GM18505 (cell line): ENCODE measurements around the gene PPFIA4.

Experiments
- ATAC-seq: cut with Tn5 transposase; IDR thresholded peaks from one replicate; pipeline ENCODE4 v1.9.1; 2021; ENCODE audit not compliant: unreplicated experiment
- POLR2A ChIP-seq: IDR thresholded peaks from 4 replicates; pipeline ENCODE4 v1.6.1; 2011; ENCODE audit warnings: borderline replicate concordance; ENCODE audit not compliant: insufficient read depth, insufficient read length; ENCODE audit errors: extremely low read depth

PPFIA4 gene

DNA sequence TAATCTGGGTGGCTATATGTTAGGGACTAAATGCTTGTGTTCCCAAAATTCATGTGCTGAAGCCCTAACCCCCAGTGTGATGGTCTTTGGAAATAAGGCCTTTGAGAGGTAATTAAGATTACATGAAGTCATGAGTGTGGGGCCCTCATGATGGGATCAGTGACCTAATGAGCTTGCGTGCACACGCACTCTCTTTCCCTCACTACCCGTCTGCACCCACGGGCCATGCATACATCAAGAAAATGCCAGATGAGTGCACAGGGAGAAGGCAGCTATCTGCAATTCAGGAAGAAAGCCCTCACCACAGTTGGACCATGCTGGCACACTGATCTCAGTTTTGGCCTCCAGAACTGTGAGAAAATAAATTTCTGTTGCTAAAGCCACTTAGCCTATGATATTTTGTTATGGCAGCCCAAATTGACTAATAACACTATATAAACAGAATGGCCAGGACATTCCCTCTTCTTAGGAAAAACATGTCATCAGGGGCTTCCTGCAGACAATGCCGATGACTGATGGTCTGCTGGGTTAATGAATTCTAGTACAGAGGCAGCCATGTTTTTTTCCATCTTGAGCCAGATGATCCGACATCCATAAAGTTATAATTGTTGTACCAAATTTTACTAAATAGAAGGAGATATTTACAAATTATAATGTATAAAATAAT is 77.7 kb downstream of the PPFIA4 start:
- TF ChIP-seq POLR2A: no peak
- ATAC-seq: no peak

DNA sequence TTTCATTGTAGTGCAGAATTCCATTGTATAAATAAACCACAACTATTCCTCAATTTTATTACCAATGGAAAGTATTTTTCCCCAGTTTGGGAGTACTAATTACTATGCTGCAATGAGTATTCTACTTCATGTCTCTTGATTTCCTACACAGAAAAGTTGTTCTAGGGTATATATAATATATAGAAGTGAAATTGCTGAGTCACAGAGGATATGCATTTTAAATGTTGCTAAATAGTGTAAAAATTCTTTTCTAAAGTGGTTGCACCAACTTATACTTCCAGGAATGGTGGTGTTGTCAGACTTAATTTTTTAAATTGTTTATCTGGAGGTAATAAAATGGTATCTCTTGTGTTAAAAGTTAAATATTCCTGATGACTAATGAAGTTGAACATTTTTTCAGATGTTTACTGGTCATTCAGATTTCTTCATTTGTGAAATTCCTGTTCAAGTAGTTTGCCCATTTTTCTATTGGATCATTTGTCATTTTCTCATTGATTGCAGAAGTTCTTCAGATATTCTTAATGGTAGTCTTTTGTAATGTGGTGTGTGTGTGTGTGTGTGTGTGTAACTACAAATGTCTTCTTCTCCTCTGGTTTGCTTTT is 78.6 kb downstream of the PPFIA4 start:
- no peak for ATAC-seq
- TF ChIP-seq POLR2A: no peak

DNA sequence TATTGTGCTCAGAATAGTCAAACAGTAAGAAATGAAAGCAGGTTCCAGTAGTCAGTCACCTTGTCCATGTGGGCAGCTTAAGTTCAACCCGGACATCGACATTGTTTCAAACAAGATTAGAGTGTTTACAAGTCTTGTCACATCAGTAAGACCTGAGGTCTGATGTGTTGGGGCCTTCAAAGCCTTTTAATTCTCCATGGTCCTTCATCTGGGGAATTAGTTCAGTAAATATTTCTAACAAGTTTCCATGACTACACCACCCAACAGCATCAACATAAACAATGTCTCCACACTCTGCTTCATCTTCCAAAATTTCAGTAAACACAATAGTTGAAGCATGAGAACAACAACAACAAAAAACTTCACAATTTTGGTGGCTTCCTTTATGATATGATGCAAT is 86.2 kb downstream of the PPFIA4 start:
- no peak for TF ChIP-seq POLR2A
- no peak for ATAC-seq

DNA sequence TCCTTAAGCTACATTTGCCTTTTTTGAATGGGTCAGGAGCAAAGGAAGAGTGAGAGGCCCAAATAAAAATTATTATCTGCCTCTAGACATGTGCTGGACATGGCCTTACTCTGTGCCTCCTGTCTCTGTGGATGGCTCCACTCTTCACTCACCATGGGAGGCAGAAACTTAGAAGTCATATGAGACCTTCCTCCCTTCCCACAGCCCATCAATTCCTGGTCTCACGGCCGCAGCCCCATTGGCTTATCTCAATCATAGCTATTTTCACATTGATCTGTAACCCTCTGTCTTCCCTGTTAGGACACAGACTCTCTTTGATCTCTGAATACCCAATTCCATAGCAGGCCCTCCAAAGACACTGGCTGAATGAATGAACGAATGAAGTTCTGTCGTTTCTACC is 87.0 kb downstream of the PPFIA4 start:
- TF ChIP-seq POLR2A: no peak
- no peak for ATAC-seq

DNA sequence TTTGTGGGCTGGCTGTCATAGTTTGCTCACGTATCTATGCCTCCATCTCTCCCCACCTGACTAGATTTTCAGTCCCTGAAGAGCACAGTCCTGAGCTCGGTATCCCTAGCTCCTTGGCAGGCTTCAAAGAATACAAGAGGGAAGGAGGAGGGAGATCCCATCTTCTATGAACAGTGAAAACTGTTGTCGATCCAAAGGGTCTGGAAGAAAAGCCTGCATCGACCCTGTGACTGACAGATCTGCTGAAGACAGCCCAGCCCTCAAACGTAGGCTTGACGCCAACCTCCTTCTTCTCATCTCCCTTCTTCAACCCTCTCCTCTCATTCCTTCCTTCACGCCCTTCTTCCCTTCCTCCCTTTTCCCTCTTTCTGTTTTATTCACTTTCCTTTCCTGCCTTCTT is 87.9 kb downstream of the PPFIA4 start:
- no peak for ATAC-seq
- no peak for TF ChIP-seq POLR2A

DNA sequence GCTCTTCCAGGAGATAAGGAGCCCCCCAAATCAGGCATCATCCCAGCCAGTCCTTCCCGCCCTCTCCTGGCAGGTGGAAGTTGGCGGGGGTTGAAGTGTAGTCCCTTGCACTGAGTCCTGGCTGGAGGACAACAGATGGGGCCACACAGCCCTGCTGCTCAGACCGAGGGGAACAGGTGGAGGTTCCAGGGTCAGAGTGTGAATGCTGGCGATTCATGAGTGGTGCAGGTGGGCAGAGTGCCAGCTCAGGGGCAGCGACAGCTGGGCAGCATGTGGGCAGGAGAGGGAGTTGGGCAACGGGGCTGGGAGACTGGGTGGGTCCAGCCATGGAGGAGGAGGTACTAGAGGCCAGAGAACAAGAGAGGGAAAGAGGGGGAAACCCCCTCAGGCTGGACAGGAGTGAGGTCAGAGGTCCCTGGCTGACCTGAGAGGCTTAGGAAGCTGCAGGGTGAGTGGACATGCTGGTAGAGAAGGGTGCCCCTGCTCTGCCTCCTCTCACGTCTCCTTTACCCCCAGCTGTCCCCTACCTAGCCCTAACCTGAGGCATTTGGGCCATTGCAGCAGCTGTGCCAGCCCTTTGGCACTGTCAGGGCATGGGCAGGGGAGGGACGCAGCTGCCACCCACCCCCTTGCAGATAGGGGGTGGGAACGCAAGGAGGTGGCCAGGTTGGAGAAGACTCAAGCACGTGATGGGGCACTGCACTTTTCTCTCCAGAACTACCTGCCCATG is 90.0 kb downstream of the PPFIA4 start:
- ATAC-seq: no peak
- TF ChIP-seq POLR2A: no peak

DNA sequence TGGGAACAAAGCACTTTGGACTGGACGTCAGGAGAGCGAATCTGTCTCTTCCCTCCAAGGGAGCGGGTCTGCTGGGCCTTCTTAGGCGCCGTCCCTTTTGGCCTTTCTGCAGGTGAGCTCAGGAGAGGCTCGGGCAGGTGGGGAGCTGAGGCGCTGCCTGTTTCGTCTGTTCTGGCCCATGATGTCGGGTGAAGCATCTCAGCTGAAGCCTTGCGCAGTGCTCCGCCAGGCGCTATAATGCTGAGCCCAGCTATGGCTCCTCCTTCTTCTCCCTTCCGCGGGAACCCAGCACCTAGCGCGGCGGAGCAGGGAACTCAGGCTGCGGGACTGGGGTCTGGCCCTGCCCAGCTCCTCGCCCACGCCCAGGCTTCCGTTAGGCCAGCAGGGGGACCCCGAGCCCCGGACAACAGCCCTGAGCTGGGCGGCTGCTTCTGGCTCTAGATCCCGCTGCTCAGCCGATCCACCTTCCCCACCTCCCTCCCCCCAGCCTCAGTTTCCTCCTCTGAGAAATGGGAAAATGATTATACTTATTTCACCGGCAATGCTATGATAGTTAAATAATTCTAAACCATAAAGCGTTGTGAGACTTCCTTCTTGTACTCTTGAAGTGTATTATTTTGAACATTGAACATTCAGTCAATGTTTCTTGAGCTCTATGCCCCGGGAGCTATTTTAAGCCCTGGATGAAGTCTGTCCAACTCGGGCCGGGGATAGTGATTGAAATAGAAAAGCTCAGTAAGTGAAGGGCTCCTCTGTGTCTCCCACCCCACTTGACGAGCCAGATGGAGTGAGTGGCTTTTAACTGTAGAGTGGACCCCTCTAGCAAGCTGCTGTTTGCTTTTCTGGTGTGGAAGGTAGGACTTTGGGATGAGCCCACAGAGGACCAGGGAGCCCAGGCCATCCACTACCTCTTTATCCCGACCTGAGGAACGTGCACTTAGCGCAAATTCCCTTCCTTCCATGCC is 91.6 kb downstream of the PPFIA4 start:
- no peak for TF ChIP-seq POLR2A
- no peak for ATAC-seq

DNA sequence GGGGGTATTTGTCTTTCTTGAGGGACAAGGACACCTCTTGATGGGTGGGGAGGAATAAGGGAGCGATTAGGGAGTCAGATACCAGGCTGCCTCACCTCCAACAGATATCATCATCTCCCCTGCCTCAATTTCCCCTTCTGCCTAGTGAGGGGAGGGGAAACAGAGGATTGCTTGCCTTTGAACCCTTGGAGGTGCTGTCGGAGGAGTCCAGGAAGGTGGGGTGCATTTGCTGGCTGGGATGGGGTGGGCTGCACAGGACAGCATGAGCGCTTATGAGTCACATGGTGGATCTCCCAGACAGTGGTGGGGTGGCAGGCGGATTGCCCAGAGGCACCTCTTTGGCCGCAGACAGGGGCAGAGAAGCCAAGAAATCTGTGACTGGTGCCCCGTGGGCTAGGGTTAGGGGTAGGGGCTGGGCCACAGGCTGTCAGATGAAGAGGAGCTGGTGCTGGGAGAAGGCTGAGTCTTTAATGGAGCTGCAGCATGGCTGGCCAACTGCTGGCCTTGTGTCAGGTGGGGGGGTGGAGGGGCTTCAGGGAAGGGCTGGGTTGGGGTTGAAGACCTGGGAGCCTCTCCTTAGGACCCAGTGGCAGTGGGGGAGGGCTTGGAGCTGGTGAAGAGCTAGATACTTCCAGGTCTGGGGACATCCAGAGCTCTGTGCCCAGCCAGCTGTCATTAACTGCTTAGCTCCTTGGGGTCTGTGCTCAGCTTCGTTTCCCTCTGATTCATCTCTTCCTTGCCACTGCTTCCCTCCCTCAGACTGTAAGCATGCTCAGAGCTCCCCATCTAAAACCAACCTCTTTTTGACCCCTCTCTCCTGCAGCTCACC is 94.2 kb downstream of the PPFIA4 start:
- no peak for TF ChIP-seq POLR2A
- ATAC-seq: no peak

DNA sequence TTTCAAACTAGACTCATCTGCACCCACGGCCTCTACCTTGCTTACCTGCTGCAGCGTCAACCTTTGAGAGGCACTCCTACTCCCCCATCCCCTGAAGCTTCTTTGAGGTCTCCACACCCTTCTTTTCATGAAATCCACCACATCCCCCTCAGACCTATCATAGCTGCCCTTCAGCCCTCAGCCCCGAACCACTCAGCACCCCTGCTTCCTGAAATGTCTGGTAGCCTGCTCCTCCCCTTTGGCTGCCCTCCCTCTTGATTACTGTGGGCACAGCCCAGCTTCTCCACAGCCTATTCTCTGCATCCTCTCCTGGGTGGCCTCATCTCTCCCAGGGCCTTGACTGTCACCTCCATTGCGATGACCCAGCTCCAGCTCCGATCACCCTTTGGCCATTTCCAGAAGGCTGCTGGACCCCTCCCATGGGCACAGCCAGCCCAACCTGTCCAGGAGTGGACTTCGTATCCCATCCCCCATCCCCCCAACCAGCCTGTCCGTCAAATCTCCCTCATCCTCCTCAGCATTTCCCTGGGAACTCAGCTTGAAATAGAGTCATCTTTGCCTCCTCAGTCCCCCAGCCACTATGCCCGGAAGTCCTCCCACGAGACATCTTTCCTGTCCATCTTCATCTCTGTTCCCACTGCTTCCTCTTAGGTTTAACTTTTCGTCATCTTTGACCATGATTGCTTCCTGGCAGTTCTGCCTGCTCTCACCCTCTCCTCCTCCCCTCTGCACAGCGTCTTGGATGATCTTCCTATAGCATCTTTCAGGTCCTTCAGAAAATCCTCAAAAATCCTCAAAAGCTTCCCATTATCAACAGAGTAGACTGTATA is 95.1 kb downstream of the PPFIA4 start:
- ATAC-seq: no peak
- no peak for TF ChIP-seq POLR2A

DNA sequence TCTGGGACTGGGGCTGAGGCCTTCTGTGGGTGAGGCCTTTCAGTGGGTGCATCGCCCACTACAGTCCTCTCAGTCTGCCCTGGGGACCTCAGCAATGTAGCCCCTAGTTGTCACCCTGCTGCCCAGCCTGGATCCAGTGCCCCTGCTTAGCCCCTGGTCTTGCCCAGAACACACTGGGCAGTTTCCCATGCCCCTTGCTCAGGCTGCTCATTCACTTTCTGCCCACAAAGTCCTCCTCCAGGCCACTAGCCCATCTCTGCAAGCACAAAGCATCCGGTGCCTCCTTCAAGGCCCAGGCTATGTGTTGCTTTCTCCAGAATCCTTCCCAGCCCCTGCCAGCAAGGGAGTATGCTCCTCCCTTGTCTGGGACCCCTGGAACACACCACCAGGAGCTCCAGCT is 95.9 kb downstream of the PPFIA4 start:
- no peak for TF ChIP-seq POLR2A
- ATAC-seq: no peak

DNA sequence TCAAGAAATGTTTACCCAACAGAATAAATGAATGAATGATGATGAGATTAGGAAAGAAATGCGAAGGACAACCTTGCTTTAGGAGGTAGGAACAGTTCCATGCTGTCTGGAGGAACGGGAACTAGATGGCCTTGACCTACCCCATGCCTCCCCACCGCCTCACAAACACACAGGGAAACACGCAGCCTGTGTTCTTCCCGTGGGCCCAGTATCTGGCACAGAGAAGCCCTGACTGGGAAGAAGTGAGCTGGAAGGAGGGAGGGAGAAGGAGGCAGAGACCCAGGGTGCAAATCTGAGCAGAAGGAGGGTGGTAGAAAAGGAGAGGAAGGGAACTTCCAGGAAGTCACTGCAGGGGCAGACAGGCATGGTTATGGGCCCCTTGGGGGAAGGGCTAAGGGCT is 97.7 kb downstream of the PPFIA4 start:
- ATAC-seq: no peak
- no peak for TF ChIP-seq POLR2A

DNA sequence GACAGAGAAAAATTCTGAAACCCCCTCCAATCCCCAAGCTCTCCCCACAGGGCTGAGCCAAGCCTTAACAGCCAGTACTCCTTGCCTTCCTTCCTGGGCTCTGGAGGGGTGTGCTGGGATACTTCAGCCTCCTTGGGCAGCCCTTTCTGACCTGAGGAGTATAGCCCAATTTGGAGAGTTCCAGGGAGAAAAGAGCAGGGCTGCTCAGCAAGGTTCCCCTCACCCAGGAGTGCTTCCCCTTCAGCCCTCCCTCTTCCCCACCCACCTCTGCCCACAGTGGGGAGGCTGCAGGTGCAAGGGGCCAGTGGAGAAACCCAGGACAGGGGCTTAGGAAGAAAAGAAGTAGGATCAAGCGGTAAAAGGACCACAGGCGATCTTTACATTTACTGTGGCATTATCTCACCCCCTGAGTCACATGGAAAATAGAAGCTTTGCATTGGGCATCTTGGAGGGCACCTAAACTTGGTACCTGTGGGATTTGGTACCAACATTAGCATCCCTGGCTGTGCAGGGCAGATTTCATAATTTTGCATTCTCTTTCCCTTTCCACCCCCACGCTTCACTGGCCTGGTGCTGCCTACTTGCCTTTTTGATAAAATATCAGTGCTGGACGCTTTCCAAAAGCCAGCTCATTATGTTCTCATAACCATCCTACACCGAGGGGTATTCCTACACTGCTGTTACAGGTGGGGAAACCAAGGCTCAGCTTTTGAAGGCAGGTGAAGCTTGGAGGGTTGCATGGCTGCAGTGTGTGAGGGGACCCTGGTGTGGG is 98.4 kb downstream of the PPFIA4 start:
- ATAC-seq: no peak

More for the DNA sequence above, 98.4 kb downstream of the PPFIA4 start:
- no peak for TF ChIP-seq POLR2A
